Limb (tissue), 2 donors: ENCODE data around the gene NIPBL.
"Not testable (repeated sequence)": the region's sequence is repeated elsewhere in the genome, so short reads cannot be mapped to it uniquely, and the experiment has no call there.

Experiments used
- DNase-seq, 2 donors: peaks; one replicate each; pipeline ENCODE4 v3.0.0-alpha.2; 2016; ENCODE audit errors: extremely low spot score in 2 of 2

NIPBL gene

GRCh38 chr5:36904677-36905076 is 28.1 kb downstream of the NIPBL start:
- DNase-seq = no peak

DNA sequence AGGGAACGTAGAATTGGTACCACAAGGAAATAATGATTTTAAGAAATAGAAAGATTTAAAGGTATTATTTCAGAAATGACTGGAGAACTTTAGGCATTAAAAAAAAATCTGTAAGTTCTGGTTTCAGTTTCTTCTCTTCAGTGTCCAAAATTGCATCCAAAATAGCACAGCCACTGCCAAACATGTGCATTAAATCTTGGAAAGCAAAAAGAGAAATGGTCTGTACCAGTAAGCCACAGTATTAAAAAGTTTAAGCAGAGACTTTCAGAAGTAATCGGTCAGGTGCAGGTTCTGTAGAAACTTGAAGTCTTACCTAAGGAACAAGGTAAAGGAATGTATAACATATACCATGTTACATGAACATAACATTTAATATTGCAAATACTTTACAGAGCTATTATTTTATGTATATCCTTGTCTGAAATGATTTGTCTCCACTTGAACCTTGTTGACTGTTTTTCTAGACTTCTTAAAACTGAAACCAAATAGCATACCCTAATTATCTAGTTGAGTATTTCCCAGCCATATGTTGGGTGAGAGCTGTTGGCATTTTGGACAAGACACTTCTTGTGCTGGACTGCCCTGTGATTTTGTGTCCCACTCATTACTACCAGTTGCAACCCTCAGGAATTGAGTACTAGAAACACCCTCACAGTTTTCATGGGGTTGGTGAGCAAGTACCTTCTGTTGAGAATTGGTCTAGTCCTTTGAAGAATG is 32.1 kb downstream of the NIPBL start:
- DNase-seq = no peak

DNA sequence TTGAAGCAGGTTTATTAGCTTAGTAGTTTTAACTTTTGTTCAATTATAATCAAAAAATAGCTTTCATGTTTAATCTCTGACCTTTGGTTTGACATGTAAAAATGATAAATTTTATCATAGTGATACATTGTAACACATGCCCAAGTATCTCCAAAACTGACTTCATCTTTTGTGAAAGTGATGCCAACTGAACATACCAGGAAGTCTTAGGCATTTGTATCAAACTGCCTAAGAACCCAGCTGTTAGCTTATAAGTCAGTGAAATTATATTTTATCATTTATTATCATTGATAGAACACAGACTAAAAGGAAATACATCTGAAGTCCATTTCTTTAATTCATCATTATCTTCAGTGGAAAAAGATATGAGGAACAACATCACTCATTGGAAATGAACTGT is 39.1 kb downstream of the NIPBL start:
- DNase-seq = no peak

DNA sequence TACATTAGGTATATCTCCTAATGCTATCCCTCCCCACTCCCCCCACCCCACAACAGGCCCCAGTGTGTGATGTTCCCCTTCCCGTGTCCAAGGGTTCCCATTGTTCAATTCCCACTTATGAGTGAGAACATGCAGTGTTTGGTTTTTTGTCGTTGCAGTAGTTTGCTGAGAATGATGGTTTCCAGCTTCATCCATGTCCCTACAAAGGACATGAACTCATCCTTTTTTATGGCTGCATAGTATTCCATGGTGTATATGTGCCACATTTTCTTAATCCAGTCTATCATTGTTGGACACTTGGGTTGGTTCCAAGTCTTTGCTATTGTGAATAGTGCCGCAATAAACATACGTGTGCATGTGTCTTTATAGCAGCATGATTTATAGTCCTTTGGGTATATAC is 40.0 kb downstream of the NIPBL start:
- not testable (repeated sequence) for DNase-seq

DNA sequence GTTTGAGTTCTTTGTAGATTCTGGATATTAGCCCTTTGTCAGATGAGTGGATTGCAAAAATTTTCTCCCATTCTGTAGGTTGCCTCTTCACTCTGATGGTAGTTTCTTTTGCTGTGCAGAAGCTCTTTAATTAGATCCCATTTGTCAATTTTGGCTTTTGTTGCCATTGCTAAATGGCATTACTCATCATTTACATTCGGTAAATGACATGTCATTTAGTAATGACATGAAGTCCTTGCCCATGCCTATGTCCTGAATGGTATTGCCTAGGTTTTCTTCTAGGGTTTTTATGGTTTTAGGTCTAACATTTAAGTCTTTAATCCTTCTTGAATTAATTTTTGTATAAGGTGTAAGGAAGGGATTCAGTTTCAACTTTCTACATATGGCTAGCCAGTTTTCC is 40.8 kb downstream of the NIPBL start:
- DNase-seq = not testable (repeated sequence)

DNA sequence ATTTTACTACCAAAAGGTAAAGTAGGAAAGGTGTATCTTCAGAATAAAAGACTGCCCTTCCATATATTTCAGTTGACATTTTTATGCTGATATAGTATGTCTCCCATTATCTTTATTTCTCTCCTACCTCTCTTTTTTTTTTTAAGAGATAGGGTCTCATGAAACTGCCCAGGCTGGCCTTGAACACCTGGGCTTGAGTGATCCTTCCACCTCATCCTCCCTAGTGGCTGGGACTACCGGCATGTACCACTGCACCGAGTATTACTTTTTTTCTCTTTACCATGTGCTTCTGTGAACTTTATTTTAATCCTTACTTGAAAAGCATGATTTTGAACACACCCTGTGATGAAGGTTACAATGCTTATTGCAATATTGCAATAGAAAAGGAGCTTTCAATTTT is 42.7 kb downstream of the NIPBL start:
- DNase-seq = no peak

DNA sequence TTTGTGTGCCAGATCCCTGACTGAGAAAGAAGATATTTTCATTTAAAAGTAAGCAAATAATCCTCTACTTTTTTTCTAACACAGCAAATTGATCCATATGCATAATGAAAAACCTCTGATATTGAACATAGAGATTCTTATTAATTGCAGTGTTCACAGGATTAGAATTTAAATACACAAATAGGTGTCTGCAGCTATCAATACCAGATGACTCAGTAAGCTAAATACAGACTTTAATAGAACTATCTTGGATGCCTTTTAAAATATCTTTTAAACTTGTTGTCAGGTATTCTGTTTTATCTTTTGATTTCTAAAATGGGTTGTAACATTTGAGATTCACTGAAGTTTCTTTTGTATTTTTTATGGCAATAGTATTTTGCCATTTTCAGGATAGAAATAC is 43.1 kb downstream of the NIPBL start:
- DNase-seq = no peak

DNA sequence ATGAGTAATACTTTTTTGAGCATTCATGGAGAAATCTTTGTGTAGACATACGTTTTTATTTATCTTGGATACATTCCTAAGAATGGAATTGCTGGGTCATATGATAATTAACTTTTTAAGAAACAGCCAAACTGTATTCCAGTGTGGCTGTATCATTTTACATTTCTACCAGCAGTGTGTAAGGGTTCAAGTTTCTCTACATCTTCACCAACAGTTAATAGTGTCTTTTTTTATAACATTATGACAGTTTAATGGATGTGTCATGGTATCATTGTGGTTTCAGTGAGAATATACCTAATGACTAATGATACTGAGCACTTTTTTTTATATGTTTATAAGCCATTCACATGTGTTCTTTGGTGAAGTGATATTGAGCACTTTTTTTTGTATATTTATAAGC is 52.4 kb downstream of the NIPBL start:
- no peak for DNase-seq

- DNase-seq = no peak
Observed at GRCh38 chr5:36929438-36929837, 52.9 kb downstream of the NIPBL start.

DNA sequence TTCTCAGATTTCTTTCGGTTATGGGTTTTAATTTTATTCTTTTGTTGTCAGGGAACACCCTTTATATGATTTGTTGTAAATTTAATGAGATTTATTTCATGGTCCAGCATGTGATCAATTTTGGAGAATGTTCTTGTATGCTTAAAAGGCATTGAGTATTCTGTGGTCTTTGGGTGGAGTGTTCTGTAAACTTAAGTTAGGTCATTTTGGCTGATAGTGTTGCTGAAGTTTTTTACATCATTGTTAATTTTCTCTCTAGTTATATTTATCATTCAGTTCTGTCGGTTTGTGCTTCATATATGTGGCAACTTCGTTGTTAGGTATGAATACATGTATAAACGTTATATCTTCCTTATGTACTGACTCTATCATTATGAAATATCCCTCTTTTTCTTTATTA is 55.5 kb downstream of the NIPBL start:
- no peak for DNase-seq

DNA sequence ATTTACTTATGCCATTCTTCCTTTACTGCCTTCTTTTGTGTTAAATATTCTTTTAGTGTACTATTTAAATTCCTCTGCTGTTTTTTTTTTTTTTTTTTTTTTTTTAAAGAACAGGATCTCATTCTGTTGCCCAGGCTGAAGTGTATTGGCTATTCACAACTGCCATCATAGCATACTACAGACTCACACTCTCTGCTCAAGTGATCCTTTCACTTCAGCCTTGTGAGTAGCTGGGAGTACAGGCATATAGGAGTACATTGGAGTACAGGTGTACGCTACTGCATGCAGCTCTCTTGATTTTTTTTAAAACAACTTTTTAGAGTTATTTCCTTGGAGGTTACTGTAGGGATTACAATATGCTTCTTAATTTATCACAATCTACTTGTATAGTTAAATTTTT is 56.1 kb downstream of the NIPBL start:
- no peak for DNase-seq

DNA sequence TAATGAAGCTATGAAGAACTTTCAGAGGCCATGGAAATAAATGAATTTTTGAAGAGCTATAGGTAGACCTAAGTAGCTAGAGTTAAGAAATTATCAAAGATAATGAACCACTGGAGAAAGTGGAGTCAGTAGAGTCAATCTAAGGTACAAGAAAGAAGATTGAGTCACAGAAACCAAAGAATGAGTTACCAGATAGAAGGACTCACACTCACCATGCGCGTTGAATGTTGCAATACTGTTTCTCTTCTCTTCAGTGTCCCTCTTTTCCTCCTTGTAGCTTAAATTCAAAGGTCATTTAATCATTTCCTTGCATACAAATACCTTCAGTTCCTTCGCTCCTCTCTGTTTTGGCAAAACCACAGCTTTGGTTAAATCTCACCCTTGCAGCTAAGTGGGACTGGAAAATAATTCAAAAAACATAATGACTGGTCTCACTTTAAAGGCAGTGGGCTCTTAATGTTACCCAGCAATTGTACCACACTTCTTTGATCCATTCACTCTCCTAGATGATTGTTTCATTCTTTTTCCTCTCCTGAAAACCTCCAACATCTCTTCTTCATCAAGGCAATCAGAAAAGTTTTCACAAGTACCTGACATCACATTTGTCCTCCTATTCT is 58.3 kb downstream of the NIPBL start:
- DNase-seq = no peak

GRCh38 chr5:36935805-36936204 is 59.2 kb downstream of the NIPBL start:
- DNase-seq = no peak

- DNase-seq = no peak
Observed at GRCh38 chr5:36936309-36936708, 59.7 kb downstream of the NIPBL start.

GRCh38 chr5:36938129-36938528 is 61.6 kb downstream of the NIPBL start:
- no peak for DNase-seq

DNA sequence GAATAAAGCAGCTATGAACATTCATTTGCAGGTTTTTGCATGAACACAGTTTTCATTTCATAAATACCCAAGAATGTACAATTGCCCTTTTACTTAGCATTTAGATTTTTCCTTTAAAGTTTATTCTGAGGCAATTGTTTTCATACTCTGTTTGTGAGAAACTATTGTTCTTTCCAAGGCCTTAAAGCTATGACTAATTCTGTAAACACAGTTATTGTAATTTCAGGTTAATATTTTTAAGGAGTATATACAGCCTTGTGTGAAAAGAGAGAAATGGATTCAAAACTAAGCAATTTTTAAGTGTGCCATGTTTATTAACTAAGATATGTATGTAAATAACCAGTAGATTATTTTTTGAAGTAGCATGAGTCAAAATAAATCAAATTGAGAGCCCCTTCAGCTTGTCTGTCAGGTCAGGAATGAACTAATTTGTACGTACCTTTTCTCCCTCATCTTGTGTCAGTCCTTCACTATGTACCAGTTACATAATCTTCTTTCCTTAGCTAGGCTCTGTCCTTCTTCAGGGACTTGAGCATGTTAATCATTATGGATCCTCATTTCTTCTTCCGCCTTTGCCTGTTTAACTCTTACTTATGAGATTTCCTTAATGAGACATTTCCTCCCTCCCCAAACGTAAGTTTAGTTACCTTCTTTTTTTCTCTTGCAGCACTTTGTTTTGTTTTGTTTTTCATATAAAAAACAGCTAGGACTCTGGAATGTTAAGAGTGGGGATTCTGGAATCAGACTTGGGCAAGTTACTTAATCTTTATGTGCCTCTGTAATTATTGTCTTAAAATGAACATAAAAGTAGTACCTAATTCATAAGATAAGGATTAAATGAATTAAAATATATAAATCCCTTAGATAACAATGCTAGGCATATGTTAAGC is 63.6 kb downstream of the NIPBL start:
- DNase-seq = no peak

GRCh38 chr5:36943584-36943983 is 67.0 kb downstream of the NIPBL start:
- no peak for DNase-seq

- no peak for DNase-seq
Observed at GRCh38 chr5:36944024-36944423, 67.5 kb downstream of the NIPBL start.

DNA sequence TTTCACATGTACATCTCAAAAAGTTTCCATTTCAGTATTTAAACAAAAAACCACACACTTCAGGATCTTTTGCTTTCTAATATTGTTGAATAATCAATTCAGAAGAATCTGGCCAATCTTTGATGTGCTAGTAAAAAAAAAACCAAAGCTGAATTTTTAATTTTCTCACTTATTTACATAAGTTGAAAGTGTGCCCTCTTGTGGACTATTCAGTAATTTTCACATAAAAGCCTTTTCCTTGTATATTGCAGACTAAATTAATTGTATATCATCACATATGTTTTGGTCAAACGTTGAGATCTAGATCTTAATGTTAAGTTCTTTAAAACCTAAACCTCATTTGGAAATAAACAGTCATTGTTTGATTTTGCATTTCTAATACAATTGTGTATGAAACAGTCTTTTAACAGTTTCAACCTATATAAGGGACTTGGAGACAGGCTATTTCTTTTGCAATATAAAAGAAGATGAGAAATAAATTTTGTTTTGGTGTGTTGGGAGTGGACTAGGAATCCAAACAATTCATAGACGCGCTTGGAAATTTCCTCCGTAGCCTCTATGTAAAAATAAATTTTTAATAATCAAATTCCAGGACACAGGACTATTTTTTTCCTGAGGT is 68.1 kb downstream of the NIPBL start:
- DNase-seq = peak in 1 of 2 donors; percentile 63

- DNase-seq = no peak
Observed at GRCh38 chr5:36945687-36946086, 69.1 kb downstream of the NIPBL start.

DNA sequence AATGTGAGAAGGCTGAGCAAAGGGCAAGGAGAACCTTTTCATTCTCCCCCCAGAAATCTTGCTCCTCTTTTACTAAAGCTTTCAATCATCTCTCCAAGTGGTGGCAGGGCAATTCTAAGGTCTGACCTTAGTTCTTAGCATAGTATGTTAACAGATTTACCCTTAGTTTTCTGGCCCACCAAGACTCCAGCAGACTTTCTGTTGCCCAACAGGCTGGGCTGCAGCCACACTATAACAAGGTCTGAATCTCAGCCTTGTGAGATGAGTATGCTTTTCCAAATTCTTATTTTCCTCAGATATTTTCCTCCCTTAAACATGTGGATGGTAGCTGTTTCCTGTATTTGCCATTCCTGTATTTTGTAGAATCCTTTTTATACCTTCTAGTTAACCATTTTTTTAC is 69.5 kb downstream of the NIPBL start:
- no peak for DNase-seq

GRCh38 chr5:36948041-36948440 is 71.5 kb downstream of the NIPBL start:
- no peak for DNase-seq
